Measurements from ENCODE around the gene MNDA. TPM values are rescaled to one million over a fixed set of nuclear protein-coding genes. Genes with fewer than 3 reads are reported as not detected.

MNDA gene
- total and polyA plus RNA-seq, 2 experiments from 2014 or later = not detected

DNA sequence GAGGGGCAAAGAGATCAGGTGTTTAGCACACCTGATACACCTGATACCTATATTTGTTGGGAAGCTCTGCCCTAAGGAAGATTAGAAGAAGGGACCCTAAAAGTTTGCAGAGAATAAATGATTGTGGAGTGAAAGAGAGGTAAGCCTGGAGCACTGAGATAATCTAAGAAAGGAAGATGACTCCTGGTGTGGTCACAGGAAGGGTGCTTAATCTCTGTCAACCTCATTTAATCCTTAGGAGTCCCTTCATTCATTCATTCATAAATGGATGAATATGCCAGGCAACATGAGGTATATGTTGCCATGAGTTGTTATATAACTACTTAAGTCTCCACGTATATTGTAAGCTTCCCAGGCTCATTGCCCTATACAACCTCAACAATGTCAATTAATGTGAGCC, 16.2 kb upstream of the MNDA start:
- TF ChIP-seq, protein P1, sequence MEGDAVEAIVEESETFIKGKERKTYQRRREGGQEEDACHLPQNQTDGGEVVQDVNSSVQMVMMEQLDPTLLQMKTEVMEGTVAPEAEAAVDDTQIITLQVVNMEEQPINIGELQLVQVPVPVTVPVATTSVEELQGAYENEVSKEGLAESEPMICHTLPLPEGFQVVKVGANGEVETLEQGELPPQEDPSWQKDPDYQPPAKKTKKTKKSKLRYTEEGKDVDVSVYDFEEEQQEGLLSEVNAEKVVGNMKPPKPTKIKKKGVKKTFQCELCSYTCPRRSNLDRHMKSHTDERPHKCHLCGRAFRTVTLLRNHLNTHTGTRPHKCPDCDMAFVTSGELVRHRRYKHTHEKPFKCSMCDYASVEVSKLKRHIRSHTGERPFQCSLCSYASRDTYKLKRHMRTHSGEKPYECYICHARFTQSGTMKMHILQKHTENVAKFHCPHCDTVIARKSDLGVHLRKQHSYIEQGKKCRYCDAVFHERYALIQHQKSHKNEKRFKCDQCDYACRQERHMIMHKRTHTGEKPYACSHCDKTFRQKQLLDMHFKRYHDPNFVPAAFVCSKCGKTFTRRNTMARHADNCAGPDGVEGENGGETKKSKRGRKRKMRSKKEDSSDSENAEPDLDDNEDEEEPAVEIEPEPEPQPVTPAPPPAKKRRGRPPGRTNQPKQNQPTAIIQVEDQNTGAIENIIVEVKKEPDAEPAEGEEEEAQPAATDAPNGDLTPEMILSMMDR (IDR thresholded peaks at IDR 0.05; ENCODE audit: poor library complexity) = no peak
- TF ChIP-seq EZH2phosphoT487 (IDR thresholded peaks at IDR 0.05; ENCODE audit: low read depth, severe bottlenecking, unreplicated experiment) = no peak
- no peak for TF ChIP-seq EZH2 (IDR thresholded peaks at IDR 0.05; ENCODE audit: borderline replicate concordance)
- WGBS (ENCODE audit: low lambda C conversion rate, missing lambda C conversion rate) = 93% methylated on average over 1 of the region's 1 CpG

DNA sequence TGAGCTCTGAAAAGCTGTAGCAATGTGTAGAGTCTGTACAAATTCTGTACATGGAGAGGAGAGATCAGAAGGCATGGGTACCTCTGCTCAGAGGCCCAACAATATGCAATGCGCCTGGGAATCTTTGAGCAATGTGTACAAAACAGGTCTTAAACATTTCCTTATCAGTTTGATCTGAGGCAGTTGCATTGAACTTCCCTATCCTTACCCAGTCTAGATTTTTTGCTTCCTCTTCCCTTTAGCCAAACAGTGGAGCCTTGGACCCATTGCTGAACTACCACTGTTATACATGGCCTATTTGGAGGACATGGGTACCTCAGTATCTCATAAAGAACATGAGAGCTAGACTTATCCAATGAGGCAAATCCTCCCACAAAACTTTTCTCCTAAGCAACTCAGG, 12.6 kb upstream of the MNDA start:
- Histone ChIP-seq H3K9me3 (ENCODE audit: low read depth) (no peaks in the 10 kb centered on the region), H3K27me3 (no peaks in the 10 kb centered on the region), H3K9me2 (replicated peaks; ENCODE audit: insufficient read depth) (no peaks in the 10 kb centered on the region), H3K4me2 (no peak overlapping the region), H2AFZ (no peak overlapping the region), H4K20me1 (ENCODE audit: insufficient read depth, poor library complexity, severe bottlenecking) (no peaks in the 10 kb centered on the region), H3K36me3 (replicated peaks; ENCODE audit: insufficient read depth, low read depth) (no peaks in the 10 kb centered on the region), H3K4me1 (ENCODE audit: insufficient read depth) (no peaks in the 10 kb centered on the region), H3K79me2 (no peaks in the 10 kb centered on the region), H3K4me3 (no peak overlapping the region), H3K27ac (no peak overlapping the region)
- no peak for DNase-seq (ENCODE audit: low spot score)
- TF ChIP-seq EZH2 (IDR thresholded peaks at IDR 0.05; ENCODE audit: borderline replicate concordance) (no peak), EZH2phosphoT487 (IDR thresholded peaks at IDR 0.05; ENCODE audit: low read depth, severe bottlenecking, unreplicated experiment) (no peak)
- TF ChIP-seq, protein P1 (IDR thresholded peaks at IDR 0.05; ENCODE audit: poor library complexity) = no peak
- WGBS (ENCODE audit: low lambda C conversion rate, missing lambda C conversion rate) = 90% methylated on average over 1 of the region's 1 CpG

More for the DNA sequence above, 16.2 kb upstream of the MNDA start:
- H3K4me1 ChIP-seq (ENCODE audit: insufficient read depth) = no peaks in the 10 kb centered on the region
- H3K4me2 ChIP-seq = no peak overlapping the region
- H3K36me3 ChIP-seq (replicated peaks; ENCODE audit: insufficient read depth, low read depth) = no peaks in the 10 kb centered on the region
- H3K27me3 ChIP-seq = no peaks in the 10 kb centered on the region
- H4K20me1 ChIP-seq (ENCODE audit: insufficient read depth, poor library complexity, severe bottlenecking) = no peaks in the 10 kb centered on the region
- H3K79me2 ChIP-seq = no peaks in the 10 kb centered on the region
- H3K4me3 ChIP-seq = no peak overlapping the region
- no peak overlapping the region for H3K27ac ChIP-seq
- no peak overlapping the region for H2AFZ ChIP-seq
- no peaks in the 10 kb centered on the region for H3K9me3 ChIP-seq (ENCODE audit: low read depth)
- no peak for DNase-seq (ENCODE audit: low spot score)
- no peaks in the 10 kb centered on the region for H3K9me2 ChIP-seq (replicated peaks; ENCODE audit: insufficient read depth)

DNA sequence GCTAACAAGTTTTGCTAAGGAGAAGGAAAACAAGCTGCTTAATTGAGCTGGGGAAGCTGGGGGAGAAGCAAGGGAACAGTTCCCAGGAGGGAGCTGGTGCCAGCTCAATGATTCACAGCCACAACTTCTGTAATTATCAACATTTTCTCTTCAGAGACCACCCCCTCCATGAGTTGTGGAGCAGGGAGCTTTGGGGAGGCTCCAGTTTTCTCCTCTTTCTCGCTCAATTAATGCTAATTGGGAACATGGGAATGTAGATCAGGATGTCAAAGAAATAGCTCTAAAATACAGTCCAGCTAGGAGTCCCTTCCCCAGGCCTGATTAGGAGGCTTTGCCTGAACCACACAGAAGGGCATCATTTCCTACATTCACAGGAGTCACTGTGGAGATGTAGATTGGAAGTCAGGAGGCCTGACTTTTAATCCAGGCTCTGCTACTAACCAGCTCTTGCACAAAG, 12.1 kb upstream of the MNDA start:
- DNase-seq (ENCODE audit: low spot score) = no peak
- TF ChIP-seq EZH2phosphoT487 (IDR thresholded peaks at IDR 0.05; ENCODE audit: low read depth, severe bottlenecking, unreplicated experiment) = no peak
- TF ChIP-seq, protein P1 (IDR thresholded peaks at IDR 0.05; ENCODE audit: poor library complexity) = no peak
- no peak for TF ChIP-seq EZH2 (IDR thresholded peaks at IDR 0.05; ENCODE audit: borderline replicate concordance)
- no peak overlapping the region for H3K27ac ChIP-seq
- no peaks in the 10 kb centered on the region for H3K9me2 ChIP-seq (replicated peaks; ENCODE audit: insufficient read depth)
- no peaks in the 10 kb centered on the region for H3K79me2 ChIP-seq
- no peak overlapping the region for H3K4me3 ChIP-seq
- H3K27me3 ChIP-seq = no peaks in the 10 kb centered on the region
- no peak overlapping the region for H2AFZ ChIP-seq
- H3K36me3 ChIP-seq (replicated peaks; ENCODE audit: insufficient read depth, low read depth) = no peaks in the 10 kb centered on the region
- no peaks in the 10 kb centered on the region for H4K20me1 ChIP-seq (ENCODE audit: insufficient read depth, poor library complexity, severe bottlenecking)
- no peak overlapping the region for H3K4me2 ChIP-seq
- 78% methylated on average over 1 of the region's 1 CpG for WGBS (ENCODE audit: low lambda C conversion rate, missing lambda C conversion rate)
- no peaks in the 10 kb centered on the region for H3K9me3 ChIP-seq (ENCODE audit: low read depth)
- no peaks in the 10 kb centered on the region for H3K4me1 ChIP-seq (ENCODE audit: insufficient read depth)
